ENCODE measurements around the gene PTGDS.

GRCh38 chr9:137016436-137016835 lies 39.1 kb downstream of the PTGDS start:
- TF ChIP-seq CTCF (IDR thresholded peaks at IDR 0.05; ENCODE audit: low read depth, low read length) (no peak), EZH2phosphoT487 (IDR thresholded peaks at IDR 0.05; ENCODE audit: low read depth) (no peak)

Measured in OCI-LY3 (cell line).